ENCODE measurements around the gene UGT2B10.
"Not testable (repeated sequence)": the region's sequence is repeated elsewhere in the genome, so short reads cannot be mapped to it uniquely, and the experiment has no call there.

UGT2B10 gene

GRCh38 chr4:68815617-68816409 is at the start of gene UGT2B10:
UGT2B10 (plus strand) TSS chr4:68815994; CDS start chr4:68816020, 26 bp downstream.
- H3K4me1 ChIP-seq (ENCODE audit: control insufficient read depth, insufficient read depth, low read length); H3K9me3 ChIP-seq (ENCODE audit: control insufficient read depth, insufficient read depth, low read length); H3K9ac ChIP-seq (ENCODE audit: low read depth, low read length); H3K27me3 ChIP-seq (ENCODE audit: control insufficient read depth, insufficient read depth, low read length); H3K4me3 ChIP-seq (ENCODE audit: low read depth, low read length); H3K36me3 ChIP-seq (ENCODE audit: control insufficient read depth, insufficient read depth, low read length): not testable (repeated sequence)

GRCh38 chr4:68771836-68772235 is 44.0 kb upstream of the UGT2B10 start:
- not testable (repeated sequence) for H3K36me3 ChIP-seq (ENCODE audit: control insufficient read depth, insufficient read depth, low read length); H3K4me3 ChIP-seq (ENCODE audit: low read depth, low read length); H3K9me3 ChIP-seq (ENCODE audit: control insufficient read depth, insufficient read depth, low read length); H3K9ac ChIP-seq (ENCODE audit: low read depth, low read length); H3K4me1 ChIP-seq (ENCODE audit: control insufficient read depth, insufficient read depth, low read length); H3K27me3 ChIP-seq (ENCODE audit: control insufficient read depth, insufficient read depth, low read length)

- no peaks in the 10 kb centered on the region for H3K36me3 ChIP-seq (ENCODE audit: control insufficient read depth, insufficient read depth, low read length)
- H3K4me3 ChIP-seq (ENCODE audit: low read depth, low read length), result no peak overlapping the region
- H3K9me3 ChIP-seq (ENCODE audit: control insufficient read depth, insufficient read depth, low read length), result no peaks in the 10 kb centered on the region
- no peak overlapping the region for H3K9ac ChIP-seq (ENCODE audit: low read depth, low read length)
- no peaks in the 10 kb centered on the region for H3K27me3 ChIP-seq (ENCODE audit: control insufficient read depth, insufficient read depth, low read length)
- H3K4me1 ChIP-seq (ENCODE audit: control insufficient read depth, insufficient read depth, low read length), result no peaks in the 10 kb centered on the region
Observed at GRCh38 chr4:68773699-68774098, 42.1 kb upstream of the UGT2B10 start.

- Histone ChIP-seq H3K9me3 (ENCODE audit: control insufficient read depth, insufficient read depth, low read length) (no peaks in the 10 kb centered on the region), H3K9ac (ENCODE audit: low read depth, low read length) (no peak overlapping the region), H3K27me3 (ENCODE audit: control insufficient read depth, insufficient read depth, low read length) (no peaks in the 10 kb centered on the region), H3K36me3 (ENCODE audit: control insufficient read depth, insufficient read depth, low read length) (no peaks in the 10 kb centered on the region), H3K4me3 (ENCODE audit: low read depth, low read length) (no peak overlapping the region), H3K4me1 (ENCODE audit: control insufficient read depth, insufficient read depth, low read length) (no peaks in the 10 kb centered on the region)
Observed at GRCh38 chr4:68780232-68780631, 35.6 kb upstream of the UGT2B10 start.

GRCh38 chr4:68797048-68797447 is 18.7 kb upstream of the UGT2B10 start:
- H3K9ac ChIP-seq (ENCODE audit: low read depth, low read length), result no peak overlapping the region
- peaks cover 4% of the 10 kb centered on the region for H3K4me1 ChIP-seq (ENCODE audit: control insufficient read depth, insufficient read depth, low read length)
- no peaks in the 10 kb centered on the region for H3K27me3 ChIP-seq (ENCODE audit: control insufficient read depth, insufficient read depth, low read length)
- H3K9me3 ChIP-seq (ENCODE audit: control insufficient read depth, insufficient read depth, low read length), result no peaks in the 10 kb centered on the region
- H3K4me3 ChIP-seq (ENCODE audit: low read depth, low read length), result no peak overlapping the region
- H3K36me3 ChIP-seq (ENCODE audit: control insufficient read depth, insufficient read depth, low read length), result no peaks in the 10 kb centered on the region

- Histone ChIP-seq H3K36me3 (ENCODE audit: control insufficient read depth, insufficient read depth, low read length) (no peaks in the 10 kb centered on the region), H3K4me3 (ENCODE audit: low read depth, low read length) (no peak overlapping the region), H3K9me3 (ENCODE audit: control insufficient read depth, insufficient read depth, low read length) (no peaks in the 10 kb centered on the region)
Observed at GRCh38 chr4:68797618-68798017, 18.2 kb upstream of the UGT2B10 start.

GRCh38 chr4:68803013-68803412 is 12.8 kb upstream of the UGT2B10 start:
- Histone ChIP-seq H3K4me3 (ENCODE audit: low read depth, low read length) (no peak overlapping the region), H3K9me3 (ENCODE audit: control insufficient read depth, insufficient read depth, low read length) (peaks cover 6% of the 10 kb centered on the region)

More at GRCh38 chr4:68797618-68798017, 18.2 kb upstream of the UGT2B10 start:
- H3K27me3 ChIP-seq (ENCODE audit: control insufficient read depth, insufficient read depth, low read length), result no peaks in the 10 kb centered on the region
- no peak overlapping the region for H3K9ac ChIP-seq (ENCODE audit: low read depth, low read length)
- H3K4me1 ChIP-seq (ENCODE audit: control insufficient read depth, insufficient read depth, low read length), result peaks cover 4% of the 10 kb centered on the region

GRCh38 chr4:68808060-68808459 is 7.7 kb upstream of the UGT2B10 start:
- no peaks in the 10 kb centered on the region for H3K36me3 ChIP-seq (ENCODE audit: control insufficient read depth, insufficient read depth, low read length)
- no peaks in the 10 kb centered on the region for H3K27me3 ChIP-seq (ENCODE audit: control insufficient read depth, insufficient read depth, low read length)
- no peak overlapping the region for H3K4me3 ChIP-seq (ENCODE audit: low read depth, low read length)
- H3K4me1 ChIP-seq (ENCODE audit: control insufficient read depth, insufficient read depth, low read length), result no peaks in the 10 kb centered on the region
- no peak overlapping the region for H3K9ac ChIP-seq (ENCODE audit: low read depth, low read length)
- peaks cover 6% of the 10 kb centered on the region for H3K9me3 ChIP-seq (ENCODE audit: control insufficient read depth, insufficient read depth, low read length)

More at GRCh38 chr4:68803013-68803412, 12.8 kb upstream of the UGT2B10 start:
- no peak overlapping the region for H3K9ac ChIP-seq (ENCODE audit: low read depth, low read length)
- no peaks in the 10 kb centered on the region for H3K36me3 ChIP-seq (ENCODE audit: control insufficient read depth, insufficient read depth, low read length)
- peaks cover 2% of the 10 kb centered on the region for H3K4me1 ChIP-seq (ENCODE audit: control insufficient read depth, insufficient read depth, low read length)
- H3K27me3 ChIP-seq (ENCODE audit: control insufficient read depth, insufficient read depth, low read length), result no peaks in the 10 kb centered on the region

GRCh38 chr4:68810919-68811318 is 4.9 kb upstream of the UGT2B10 start:
- Histone ChIP-seq H3K4me3 (ENCODE audit: low read depth, low read length) (no peak overlapping the region), H3K36me3 (ENCODE audit: control insufficient read depth, insufficient read depth, low read length) (no peaks in the 10 kb centered on the region), H3K9ac (ENCODE audit: low read depth, low read length) (no peak overlapping the region), H3K9me3 (ENCODE audit: control insufficient read depth, insufficient read depth, low read length) (peaks cover 6% of the 10 kb centered on the region), H3K27me3 (ENCODE audit: control insufficient read depth, insufficient read depth, low read length) (no peaks in the 10 kb centered on the region), H3K4me1 (ENCODE audit: control insufficient read depth, insufficient read depth, low read length) (no peaks in the 10 kb centered on the region)

- not testable (repeated sequence) for H3K36me3 ChIP-seq (ENCODE audit: control insufficient read depth, insufficient read depth, low read length); H3K4me1 ChIP-seq (ENCODE audit: control insufficient read depth, insufficient read depth, low read length); H3K9ac ChIP-seq (ENCODE audit: low read depth, low read length); H3K27me3 ChIP-seq (ENCODE audit: control insufficient read depth, insufficient read depth, low read length); H3K4me3 ChIP-seq (ENCODE audit: low read depth, low read length); H3K9me3 ChIP-seq (ENCODE audit: control insufficient read depth, insufficient read depth, low read length)
Observed at GRCh38 chr4:68816410-68817265, 844 bp downstream of the UGT2B10 start.

- Histone ChIP-seq H3K36me3 (ENCODE audit: control insufficient read depth, insufficient read depth, low read length) (no peaks in the 10 kb centered on the region), H3K9me3 (ENCODE audit: control insufficient read depth, insufficient read depth, low read length) (no peaks in the 10 kb centered on the region), H3K4me1 (ENCODE audit: control insufficient read depth, insufficient read depth, low read length) (peaks cover 9% of the 10 kb centered on the region), H3K27me3 (ENCODE audit: control insufficient read depth, insufficient read depth, low read length) (no peaks in the 10 kb centered on the region), H3K4me3 (ENCODE audit: low read depth, low read length) (no peak overlapping the region), H3K9ac (ENCODE audit: low read depth, low read length) (no peak overlapping the region)
Observed at GRCh38 chr4:68817386-68817785, 1.6 kb downstream of the UGT2B10 start.

- not testable (repeated sequence) for H3K27me3 ChIP-seq (ENCODE audit: control insufficient read depth, insufficient read depth, low read length); H3K36me3 ChIP-seq (ENCODE audit: control insufficient read depth, insufficient read depth, low read length); H3K9ac ChIP-seq (ENCODE audit: low read depth, low read length); H3K4me3 ChIP-seq (ENCODE audit: low read depth, low read length); H3K4me1 ChIP-seq (ENCODE audit: control insufficient read depth, insufficient read depth, low read length); H3K9me3 ChIP-seq (ENCODE audit: control insufficient read depth, insufficient read depth, low read length)
Observed at GRCh38 chr4:68818030-68818462, 2.3 kb downstream of the UGT2B10 start.

Data from iPS-15b (cell line).